Measurements from ENCODE around the gene CAP2. TPM values are rescaled to one million over a fixed set of nuclear protein-coding genes. Genes with fewer than 3 reads are reported as not detected.
"Not testable (repeated sequence)": the region's sequence is repeated elsewhere in the genome, so short reads cannot be mapped to it uniquely, and the experiment has no call there.

The CAP2 gene
- total and polyA plus RNA-seq, 7 experiments from 2014 or later = not detected

- H3K4me3 Mint-ChIP-seq; DNase-seq; H3K27me3 ChIP-seq (ENCODE audit: control insufficient read depth in 2 of 2, insufficient read depth in 2 of 2, low read length in 2 of 2); H3K27ac Mint-ChIP-seq; H3K9me3 Mint-ChIP-seq; ATAC-seq; H3K36me3 ChIP-seq (ENCODE audit: control insufficient read depth in 2 of 3, insufficient read depth in 3 of 3, low read length in 3 of 3); POLR2A ChIA-PET; H3K9me3 ChIP-seq (ENCODE audit: control insufficient read depth in 2 of 3, low read length in 3 of 3); H3K27ac ChIP-seq (ENCODE audit: low read depth, low read length); H3K27me3 Mint-ChIP-seq; H3K36me3 Mint-ChIP-seq; H3K4me3 ChIP-seq (ENCODE audit: low read length): not testable (repeated sequence)
- H3K4me1 Mint-ChIP-seq = peaks cover 11 to 34% (median 25%) of the 10 kb centered on the region in 7 donors
- intact Hi-C loops (cut with micrococcal nuclease) = loop anchor here (10.0 kb wide), 2 partner anchors 798 to 918 kb away; partner anchors contain the start of gene RNF144B (in 1 of the 2)
- CTCF ChIA-PET = interaction anchor here (3.2 to 3.9 kb wide), 2 partner anchors 14 to 217 kb away, joined by 14 to 40 read pairs; partner anchors contain the start of gene FAM8A1
- H3K4me1 ChIP-seq (ENCODE audit: control insufficient read depth in 2 of 2, insufficient read depth in 2 of 2, low read length in 2 of 2) = peaks cover 0 to 18% of the 10 kb centered on the region in 2 donors
Measured at GRCh38 chr6:17586623-17587022, 193.2 kb downstream of the CAP2 start.

DNA sequence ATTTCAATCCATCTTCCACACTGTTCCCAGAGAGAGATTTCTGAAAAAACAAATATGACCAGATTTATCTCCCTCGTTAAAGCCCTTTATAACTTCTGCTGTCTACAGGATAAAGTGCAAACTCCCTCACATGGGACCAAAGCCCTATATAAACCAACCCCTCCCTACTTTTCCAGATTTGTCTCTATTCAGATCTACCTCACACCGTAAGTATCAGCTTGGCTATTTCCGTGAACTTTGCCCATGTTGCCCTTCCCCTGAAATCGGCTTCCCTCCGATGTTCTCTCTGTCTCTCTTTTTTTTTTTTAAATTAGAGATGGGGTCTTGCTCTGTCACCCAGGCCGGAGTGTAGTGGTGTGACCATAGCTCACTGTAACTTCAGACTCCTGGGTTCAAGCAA, 194.6 kb downstream of the CAP2 start:
- no peaks in the 10 kb centered on the region for H3K36me3 ChIP-seq (ENCODE audit: control insufficient read depth in 2 of 3, insufficient read depth in 3 of 3, low read length in 3 of 3)
- no peaks in the 10 kb centered on the region for H3K27me3 ChIP-seq (ENCODE audit: control insufficient read depth in 2 of 2, insufficient read depth in 2 of 2, low read length in 2 of 2)
- no peak overlapping the region for H3K27ac ChIP-seq (ENCODE audit: low read depth, low read length)
- ChIA-PET POLR2A (interaction anchor here (1.1 to 4.7 kb wide), 2 partner anchors 10 to 12 kb away, joined by 4 to 55 read pairs; partner anchors contain the start of gene FAM8A1), CTCF (interaction anchor here (0.6 to 2.5 kb wide), 3 partner anchors 12 to 48 kb away, joined by 4 to 13 read pairs (median 6); partner anchors contain the start of gene FAM8A1)
- H3K9me3 Mint-ChIP-seq = peaks cover 0 to 2% (median 0%) of the 10 kb centered on the region in 11 donors
- intact Hi-C loops (cut with micrococcal nuclease) = loop anchor here (10.0 kb wide), 2 partner anchors 797 to 917 kb away; partner anchors contain the start of gene RNF144B (in 1 of the 2)
- peaks cover 0 to 3% (median 0%) of the 10 kb centered on the region in 5 donors for H3K27me3 Mint-ChIP-seq
- H3K4me3 ChIP-seq (ENCODE audit: low read length) = no peak overlapping the region
- H3K4me1 Mint-ChIP-seq = peaks cover 11 to 36% (median 26%) of the 10 kb centered on the region in 7 donors
- DNase-seq (no peak), ATAC-seq (no peak)
- H3K36me3 Mint-ChIP-seq = no peaks in the 10 kb centered on the region
- H3K9me3 ChIP-seq (ENCODE audit: control insufficient read depth in 2 of 3, low read length in 3 of 3) = no peaks in the 10 kb centered on the region
- H3K4me3 Mint-ChIP-seq = no peak overlapping the region
- peak overlapping the region in 1 of 9 donors; percentile 59 for H3K27ac Mint-ChIP-seq
- H3K4me1 ChIP-seq (ENCODE audit: control insufficient read depth in 2 of 2, insufficient read depth in 2 of 2, low read length in 2 of 2) = peaks cover 0 to 18% of the 10 kb centered on the region in 2 donors

GRCh38 chr6:17589406-17590096, 196.2 kb downstream of the CAP2 start:
- ChIA-PET POLR2A (interaction anchor here (0.6 to 4.7 kb wide), 6 partner anchors 11 to 117 kb away, joined by 3 to 55 read pairs (median 3); partner anchors contain the start of genes FAM8A1 and NUP153), CTCF (interaction anchor here (2.5 kb wide), 1 partner anchor 11 kb away, joined by 13 read pairs; the partner anchor contains the start of gene FAM8A1)
- Histone ChIP-seq H3K27ac (ENCODE audit: low read depth, low read length) (peak overlapping the region; percentile 3), H3K4me1 (ENCODE audit: control insufficient read depth in 2 of 2, insufficient read depth in 2 of 2, low read length in 2 of 2) (peaks cover 0 to 18% of the 10 kb centered on the region in 2 donors), H3K9me3 (ENCODE audit: control insufficient read depth in 2 of 3, low read length in 3 of 3) (no peaks in the 10 kb centered on the region), H3K27me3 (ENCODE audit: control insufficient read depth in 2 of 2, insufficient read depth in 2 of 2, low read length in 2 of 2) (no peaks in the 10 kb centered on the region), H3K36me3 (ENCODE audit: control insufficient read depth in 2 of 3, insufficient read depth in 3 of 3, low read length in 3 of 3) (no peaks in the 10 kb centered on the region), H3K4me3 (ENCODE audit: low read length) (no peak overlapping the region)
- H3K36me3 Mint-ChIP-seq = no peaks in the 10 kb centered on the region
- DNase-seq = peak in 7 of 9 donors; percentile 58 to 80 (median 74)
- H3K27ac Mint-ChIP-seq = peak overlapping the region in 8 of 9 donors; percentile 43 to 93 (median 82)
- peak overlapping the region in 8 of 10 donors; percentile 39 to 74 (median 52) for H3K4me3 Mint-ChIP-seq
- H3K27me3 Mint-ChIP-seq = no peaks in the 10 kb centered on the region
- intact Hi-C loops (cut with micrococcal nuclease) = loop anchor here (1.0 to 10.0 kb wide), 3 partner anchors 11 to 915 kb away; partner anchors contain the start of genes FAM8A1 (in 1 of the 2) and RNF144B (in 1 of the 2)
- H3K9me3 Mint-ChIP-seq = peaks cover 0 to 2% (median 0%) of the 10 kb centered on the region in 11 donors
- peaks cover 8 to 31% (median 21%) of the 10 kb centered on the region in 7 donors for H3K4me1 Mint-ChIP-seq
- peak; percentile 89 for ATAC-seq

DNA sequence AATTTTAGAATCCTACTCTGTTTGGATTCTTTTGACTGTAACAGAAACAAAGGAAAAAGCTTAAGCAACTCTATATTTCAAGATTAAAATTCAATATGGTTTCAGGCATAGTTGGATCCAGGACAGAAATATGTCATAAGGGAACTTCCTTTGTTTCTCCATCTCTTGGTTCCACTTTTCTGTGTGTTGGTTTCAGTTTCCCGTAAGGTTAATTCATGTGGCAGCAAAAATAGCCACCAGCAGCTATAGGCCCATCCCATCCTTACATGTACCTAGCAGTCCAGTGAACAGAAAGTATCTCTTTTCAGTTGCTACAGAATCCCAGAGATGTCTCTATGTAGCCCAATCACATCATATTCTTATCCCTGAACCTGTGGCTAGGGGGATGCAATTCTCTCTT, 197.9 kb downstream of the CAP2 start:
- Mint-ChIP-seq H3K27me3 (no peaks in the 10 kb centered on the region), H3K4me1 (peaks cover 4 to 27% (median 21%) of the 10 kb centered on the region in 7 donors), H3K4me3 (no peak overlapping the region), H3K9me3 (peaks cover 0 to 2% (median 0%) of the 10 kb centered on the region in 11 donors), H3K36me3 (no peaks in the 10 kb centered on the region), H3K27ac (peak overlapping the region in 2 of 9 donors; percentile 9 to 17)
- no peaks in the 10 kb centered on the region for H3K9me3 ChIP-seq (ENCODE audit: control insufficient read depth in 2 of 3, low read length in 3 of 3)
- ChIA-PET CTCF (interaction anchor here (1.2 kb wide), 1 partner anchor 9 kb away, joined by 4 read pairs; the partner anchor contains the start of gene FAM8A1), POLR2A (interaction anchor here (4.7 kb wide), 1 partner anchor 9 kb away, joined by 55 read pairs; the partner anchor contains the start of gene FAM8A1)
- no peak overlapping the region for H3K4me3 ChIP-seq (ENCODE audit: low read length)
- DNase-seq (no peak), ATAC-seq (peak; percentile 43)
- H3K27ac ChIP-seq (ENCODE audit: low read depth, low read length) = no peak overlapping the region
- peaks cover 0 to 18% of the 10 kb centered on the region in 2 donors for H3K4me1 ChIP-seq (ENCODE audit: control insufficient read depth in 2 of 2, insufficient read depth in 2 of 2, low read length in 2 of 2)
- intact Hi-C loops (cut with micrococcal nuclease) = no loop called here
- no peaks in the 10 kb centered on the region for H3K27me3 ChIP-seq (ENCODE audit: control insufficient read depth in 2 of 2, insufficient read depth in 2 of 2, low read length in 2 of 2)
- H3K36me3 ChIP-seq (ENCODE audit: control insufficient read depth in 2 of 3, insufficient read depth in 3 of 3, low read length in 3 of 3) = no peaks in the 10 kb centered on the region

DNA sequence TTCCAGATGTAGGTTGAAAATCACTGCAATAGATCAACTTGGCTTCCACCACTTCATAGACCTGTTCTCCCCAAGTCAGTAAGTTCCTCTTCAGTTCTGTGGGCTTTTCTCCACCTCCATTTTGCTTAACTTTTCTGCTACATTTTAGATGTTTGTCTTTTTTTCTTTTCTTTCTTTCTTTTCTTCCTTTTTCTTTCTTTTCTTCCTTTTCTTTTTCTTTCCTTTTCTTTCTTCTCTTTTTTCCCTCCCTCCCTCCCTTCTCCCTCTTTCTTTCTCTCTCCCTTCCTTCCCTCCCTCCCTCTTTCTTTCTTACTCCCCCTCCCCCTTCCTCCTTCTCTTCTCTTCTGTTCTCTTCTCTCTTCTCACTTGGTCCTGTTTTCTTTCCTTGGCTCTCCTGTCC, 199.9 kb downstream of the CAP2 start:
- Mint-ChIP-seq H3K4me3 (no peak overlapping the region), H3K9me3 (peaks cover 0 to 3% (median 0%) of the 10 kb centered on the region in 11 donors), H3K36me3 (peaks cover 0 to 1% (median 0%) of the 10 kb centered on the region in 5 donors), H3K27me3 (no peaks in the 10 kb centered on the region), H3K27ac (peak overlapping the region in 1 of 9 donors; percentile 50), H3K4me1 (peaks cover 4 to 27% (median 21%) of the 10 kb centered on the region in 7 donors)
- Histone ChIP-seq H3K4me1 (ENCODE audit: control insufficient read depth in 2 of 2, insufficient read depth in 2 of 2, low read length in 2 of 2) (peaks cover 0 to 18% of the 10 kb centered on the region in 2 donors), H3K36me3 (ENCODE audit: control insufficient read depth in 2 of 3, insufficient read depth in 3 of 3, low read length in 3 of 3) (no peaks in the 10 kb centered on the region), H3K4me3 (ENCODE audit: low read length) (no peak overlapping the region), H3K27me3 (ENCODE audit: control insufficient read depth in 2 of 2, insufficient read depth in 2 of 2, low read length in 2 of 2) (no peaks in the 10 kb centered on the region), H3K27ac (ENCODE audit: low read depth, low read length) (no peak overlapping the region), H3K9me3 (ENCODE audit: control insufficient read depth in 2 of 3, low read length in 3 of 3) (no peaks in the 10 kb centered on the region)
- intact Hi-C loops (cut with micrococcal nuclease) = no loop called here
- ChIA-PET CTCF (no interaction called here), POLR2A (no interaction called here)
- ATAC-seq = no peak
- no peak for DNase-seq

GRCh38 chr6:17596085-17596484, 202.7 kb downstream of the CAP2 start:
- Mint-ChIP-seq H3K36me3 (peaks cover 0 to 2% (median 0%) of the 10 kb centered on the region in 5 donors), H3K27me3 (no peaks in the 10 kb centered on the region), H3K27ac (no peak overlapping the region), H3K9me3 (peaks cover 0 to 3% (median 0%) of the 10 kb centered on the region in 11 donors), H3K4me1 (peaks cover 4 to 19% (median 12%) of the 10 kb centered on the region in 7 donors), H3K4me3 (no peak overlapping the region)
- H3K27me3 ChIP-seq (ENCODE audit: control insufficient read depth in 2 of 2, insufficient read depth in 2 of 2, low read length in 2 of 2) = no peaks in the 10 kb centered on the region
- ChIA-PET CTCF (interaction anchor here (0.8 kb wide), 1 partner anchor 11 kb away, joined by 3 read pairs; no protein-coding TSS in a partner anchor), POLR2A (no interaction called here)
- ATAC-seq = no peak
- no peak overlapping the region for H3K4me3 ChIP-seq (ENCODE audit: low read length)
- no peaks in the 10 kb centered on the region for H3K9me3 ChIP-seq (ENCODE audit: control insufficient read depth in 2 of 3, low read length in 3 of 3)
- intact Hi-C loops (cut with micrococcal nuclease) = no loop called here
- peaks cover 0 to 6% (median 0%) of the 10 kb centered on the region in 3 experiments for H3K36me3 ChIP-seq (ENCODE audit: control insufficient read depth in 2 of 3, insufficient read depth in 3 of 3, low read length in 3 of 3)
- no peak overlapping the region for H3K27ac ChIP-seq (ENCODE audit: low read depth, low read length)
- H3K4me1 ChIP-seq (ENCODE audit: control insufficient read depth in 2 of 2, insufficient read depth in 2 of 2, low read length in 2 of 2) = peaks cover 0 to 8% of the 10 kb centered on the region in 2 donors
- DNase-seq = no peak

Data from naive thymus-derived CD4-positive, alpha-beta T cell (primary cell).